Heart left ventricle (tissue), 16 donors: Measurements from ENCODE around the gene EFEMP2. TPM values are rescaled to one million over a fixed set of nuclear protein-coding genes. Genes with fewer than 3 reads are reported as not detected.

Source experiments
- ATAC-seq, 4 donors: fragments of 200-7000 bp; cut with Tn5 transposase; one replicate each; pipeline ENCODE4 v1.9.1; 2020 to 2022; ENCODE audit warnings: moderate library complexity in 4 of 4, mild to moderate bottlenecking in 3 of 4, moderate number of reproducible peaks in 1 of 4
- DNase-seq, 5 donors: peaks; one replicate each; pipeline ENCODE4 v3.0.0-alpha.2; 2020
- H3K27ac ChIP-seq, 12 donors: fragments of 200-600 bp; sonication (generic) in 4 of 12; one replicate each; pipeline versions ENCODE4 v1.5.0 to v1.8.0; 2016 to 2022; ENCODE audit warnings: mild to moderate bottlenecking in 2 of 12
- H3K27me3 ChIP-seq, 9 donors: fragments of 200-600 bp; sonication (generic) in 2 of 9; one replicate each; pipeline versions ENCODE4 v1.5.1 to v1.8.0; 2016 to 2022; ENCODE audit warnings: mild to moderate bottlenecking in 3 of 9
- H3K36me3 ChIP-seq, 9 donors: fragments of 200-600 bp; sonication (generic) in 2 of 9; one replicate each; pipeline versions ENCODE4 v1.5.0 to v1.8.0; 2018 to 2022; ENCODE audit warnings: mild to moderate bottlenecking in 2 of 9
- H3K4me1 ChIP-seq, 12 donors: fragments of 200-600 bp; sonication (generic) in 4 of 12; one replicate each; pipeline versions ENCODE4 v1.5.0 to v1.8.0; 2016 to 2022; ENCODE audit warnings: mild to moderate bottlenecking in 3 of 12
- H3K4me3 ChIP-seq, 12 donors: fragments of 200-600 bp; sonication (generic) in 4 of 12; one replicate each; pipeline versions ENCODE4 v1.5.0 to v1.8.0; 2017 to 2022; ENCODE audit warnings: mild to moderate bottlenecking in 9 of 12, moderate library complexity in 4 of 12
- H3K9me3 ChIP-seq, 12 donors: fragments of 200-600 bp; sonication (generic) in 4 of 12; one replicate each; pipeline versions ENCODE4 v1.5.0 to v1.8.0; 2016 to 2022; ENCODE audit warnings: mild to moderate bottlenecking in 1 of 12
- POLR2A ChIP-seq, 2 donors: fragments of 450-650 bp; IDR thresholded peaks; one replicate each; pipeline ENCODE4 v1.6.1; 2017; ENCODE audit warnings: antibody characterized with exemption in 2 of 2, mild to moderate bottlenecking in 2 of 2, moderate library complexity in 2 of 2
- WGBS, 4 donors: extraction: QIAGEN DNeasy Blood & Tissue Kit in 2 of 4; methylation state at CpG; one replicate each; pipeline versions ENCODE4 v1.1.5 to v1.1.7; 2013 to 2018; 5-methylcytosine and 5-hydroxymethylcytosine counted together
- intact Hi-C, 10 donors: fragments of 100-400 bp; cut with DNase I; formaldehyde crosslinking; loops; one replicate each; pipeline versions ENCODE4 v1.11.1 to v1.14.2; 2022
- polyA plus RNA-seq, 2 donors: library from polyadenylated mRNA; stranded (reverse); fragments of 200-250 nt; gene quantifications; one replicate each; pipeline ENCODE4 v1.2.3, GENCODE V29; 2013
- total RNA-seq, 9 donors: library from RNA; depleted of rRNA in 2 of 9; stranded (reverse); fragments of >200 nt in 2 of 9; fragmentation: NEBNext Ultra II Directional in 3 of 9; extraction: Animal tissue kit (Norgen Biotek cat#: 25700) in 3 of 9; gene quantifications; one replicate each; pipeline versions ENCODE4 v1.1.0 to v1.2.4, GENCODE V29; 2016 to 2023
- TF ChIP-seq, protein P1 (sequence below), 12 donors: fragments of 200-600 bp; sonication (generic) in 4 of 12; IDR thresholded peaks; one replicate each; pipeline versions ENCODE4 v1.5.0 to v1.8.0; 2018 to 2022; ENCODE audit warnings: antibody characterized with exemption in 12 of 12, mild to moderate bottlenecking in 5 of 12
- donor health status: ischemic (EF 13 %, LVEDD 7.1; RV severe dilation, severe dysfunction).
- donor health status: healthy with polysubstance abuse.
- donor health status: DM: no; HTN: yes; CAD: no.
- donor health status: DM: no; HTN: no; CAD: no.
- donor health status: ischemic (EF 25% LVEDD 6.9; RV normal size, moderate dysfunction).
- donor health status: ischemic (EF 25% LVEDD 5.7; RV mildly dilated, moderate dysfunction).
- donor health status: healthy.
- donor health status: DM: yes; HTN: yes; CAD: no.
- donor health status: ischemic (EF 35%, LVEDD 5.7; RV mildly dilated, moderate dysfunction).
- donor health status: nonischemic (EF 11% LVEDD 7.7; RV severe dilation, severe dysfunction).
- donor health status: DM: yes; HTN: yes; CAD: no.
- donor health status: PGD.
- donor health status: ischemic (EF 29% LVEDD 5.4; RV normal size, mild dysfunction).
- donor health status: nonischemic (EF 23%, LVEDD 6.1; RV moderate dilation, normal function).

Gene EFEMP2
- total and polyA plus RNA-seq, 11 donors, result 43.6 to 123 (median 88.4) TPM

GRCh38 chr11:65891219-65892136 is 18.9 kb upstream of the EFEMP2 start:
- Histone ChIP-seq H3K9me3 (no peaks in the 10 kb centered on the region), H3K36me3 (peaks cover 0 to 10% (median 6%) of the 10 kb centered on the region in 9 donors), H3K4me3 (peak overlapping the region; percentile 76 to 98 (median 84)), H3K27ac (peak overlapping the region; percentile 87 to 99 (median 98)), H3K4me1 (peaks cover 16 to 72% (median 53%) of the 10 kb centered on the region in 12 donors), H3K27me3 (no peaks in the 10 kb centered on the region)
- DNase-seq, result peak; percentile 78 to 87 (median 80)
- ATAC-seq, result peak in 3 of 4 donors; percentile 1 to 39 (median 2)
- intact Hi-C loops, result loop anchor here in 2 of 10 donors (2.0 kb wide), 2 partner anchors 27 to 69 kb away; partner anchors contain the start of genes C11orf68 (in 1 of the 2), DRAP1 (in 1 of the 2) and SART1 (in 1 of the 2)
- peak in 1 of 2 donors; percentile 46 for TF ChIP-seq POLR2A (IDR thresholded peaks at IDR 0.05)
- TF ChIP-seq, protein P1, sequence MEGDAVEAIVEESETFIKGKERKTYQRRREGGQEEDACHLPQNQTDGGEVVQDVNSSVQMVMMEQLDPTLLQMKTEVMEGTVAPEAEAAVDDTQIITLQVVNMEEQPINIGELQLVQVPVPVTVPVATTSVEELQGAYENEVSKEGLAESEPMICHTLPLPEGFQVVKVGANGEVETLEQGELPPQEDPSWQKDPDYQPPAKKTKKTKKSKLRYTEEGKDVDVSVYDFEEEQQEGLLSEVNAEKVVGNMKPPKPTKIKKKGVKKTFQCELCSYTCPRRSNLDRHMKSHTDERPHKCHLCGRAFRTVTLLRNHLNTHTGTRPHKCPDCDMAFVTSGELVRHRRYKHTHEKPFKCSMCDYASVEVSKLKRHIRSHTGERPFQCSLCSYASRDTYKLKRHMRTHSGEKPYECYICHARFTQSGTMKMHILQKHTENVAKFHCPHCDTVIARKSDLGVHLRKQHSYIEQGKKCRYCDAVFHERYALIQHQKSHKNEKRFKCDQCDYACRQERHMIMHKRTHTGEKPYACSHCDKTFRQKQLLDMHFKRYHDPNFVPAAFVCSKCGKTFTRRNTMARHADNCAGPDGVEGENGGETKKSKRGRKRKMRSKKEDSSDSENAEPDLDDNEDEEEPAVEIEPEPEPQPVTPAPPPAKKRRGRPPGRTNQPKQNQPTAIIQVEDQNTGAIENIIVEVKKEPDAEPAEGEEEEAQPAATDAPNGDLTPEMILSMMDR (IDR thresholded peaks at IDR 0.05), result peak in 10 of 12 donors; percentile 23 to 67 (median 52)
- 1 to 3% (median 2%) methylated on average over 30 to 57 of the region's 57 CpGs for WGBS, 4 donors

DNA sequence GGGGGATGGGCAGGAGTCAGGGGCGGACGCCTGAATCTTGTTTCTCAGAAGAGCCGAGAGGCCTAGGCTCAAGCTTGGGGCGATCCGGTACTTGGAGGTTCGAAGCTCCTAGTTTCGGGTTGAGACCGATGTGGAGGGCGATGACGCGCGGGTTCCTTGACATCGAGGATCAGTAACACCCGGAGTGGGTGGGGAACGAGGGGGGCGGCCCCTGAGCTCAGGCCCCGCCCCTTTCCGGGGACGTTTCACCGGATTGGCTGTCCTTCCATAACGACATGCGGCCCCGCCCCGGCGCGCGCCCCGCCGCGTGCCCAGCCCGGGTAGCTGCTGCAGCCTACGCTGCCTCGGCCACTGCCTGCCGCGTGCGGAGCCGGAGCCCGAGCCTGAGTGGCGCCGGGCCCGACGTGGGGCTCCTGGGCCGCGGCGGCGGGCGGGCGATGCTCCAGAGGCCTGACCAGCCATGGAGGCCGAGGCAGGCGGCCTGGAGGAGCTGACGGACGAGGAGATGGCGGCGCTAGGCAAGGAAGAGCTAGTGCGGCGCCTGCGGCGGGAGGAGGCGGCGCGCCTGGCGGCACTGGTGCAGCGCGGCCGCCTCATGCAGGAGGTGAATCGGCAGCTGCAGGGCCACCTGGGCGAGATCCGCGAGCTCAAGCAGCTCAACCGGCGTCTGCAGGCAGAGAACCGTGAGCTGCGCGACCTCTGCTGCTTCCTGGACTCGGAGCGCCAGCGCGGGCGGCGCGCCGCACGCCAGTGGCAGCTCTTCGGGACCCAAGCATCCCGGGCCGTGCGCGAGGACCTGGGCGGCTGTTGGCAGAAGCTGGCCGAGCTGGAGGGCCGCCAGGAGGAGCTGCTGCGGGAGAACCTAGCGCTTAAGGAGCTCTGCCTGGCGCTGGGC is 18.0 kb upstream of the EFEMP2 start, which contains the start of gene CCDC85B:
CCDC85B (plus strand) TSS at position 350 of the 895 bp plus-strand sequence; CDS start at position 461, 111 bp downstream.
- TF ChIP-seq, protein P1 (IDR thresholded peaks at IDR 0.05), result peak in 1 of 12 donors; percentile 13
- TF ChIP-seq POLR2A (IDR thresholded peaks at IDR 0.05), result peak; percentile 90 to 99
- intact Hi-C loops, result loop anchor here in 2 of 10 donors (2.0 kb wide), 2 partner anchors 28 to 70 kb away; partner anchors contain the start of genes C11orf68 (in 1 of the 2), DRAP1 (in 1 of the 2) and SART1 (in 1 of the 2)
- 0 to 1% (median 0%) methylated on average over 39 to 94 of the region's 94 CpGs for WGBS, 4 donors
- Histone ChIP-seq H3K9me3 (no peaks in the 10 kb centered on the region), H3K36me3 (peaks cover 0 to 18% (median 14%) of the 10 kb centered on the region in 9 donors), H3K27ac (peak within 1 kb of the TSS; percentile 89 to 100 (median 98)), H3K4me1 (peaks cover 16 to 72% (median 53%) of the 10 kb centered on the region in 12 donors), H3K4me3 (peak within 1 kb of the TSS; percentile 76 to 98 (median 86)), H3K27me3 (no peaks in the 10 kb centered on the region)
- peak; percentile 74 to 86 (median 81) for ATAC-seq
- DNase-seq, result peak; percentile 99

- TF ChIP-seq POLR2A (IDR thresholded peaks at IDR 0.05), result peak in 1 of 2 donors; percentile 81
- TF ChIP-seq, protein P1 (IDR thresholded peaks at IDR 0.05), result peak; percentile 79 to 90 (median 84)
- Histone ChIP-seq H3K27ac (peak within 1 kb of the TSS; percentile 89 to 100 (median 98)), H3K4me1 (peaks cover 13 to 66% (median 47%) of the 10 kb centered on the region in 12 donors), H3K27me3 (no peaks in the 10 kb centered on the region), H3K9me3 (no peaks in the 10 kb centered on the region), H3K36me3 (peaks cover 0 to 40% (median 33%) of the 10 kb centered on the region in 9 donors), H3K4me3 (peak within 1 kb of the TSS; percentile 28 to 98 (median 78))
- 0 to 1% (median 0%) methylated on average over 33 to 57 of the region's 57 CpGs for WGBS, 4 donors
- intact Hi-C loops, result loop anchor here in 9 of 10 donors (1.0 to 10.0 kb wide), 11 partner anchors 15 to 114 kb away; partner anchors contain the start of genes C11orf68 (in 3 of the 9), DRAP1 (in 3 of the 9), SART1 (in 3 of the 9) and BANF1 (in 2 of the 9)
- ATAC-seq, result peak; percentile 85 to 89 (median 88)
- DNase-seq, result peak; percentile 98 to 99 (median 99)
Measured at GRCh38 chr11:65888163-65888814, 15.7 kb upstream of the EFEMP2 start, which contains the start of gene FIBP. Gene FIBP (minus strand): TSS chr11:65888471. CDS start chr11:65888418, 53 bp downstream.
